Esophagus (tissue), 2 donors: ENCODE results near the gene ABR. TPM values are rescaled to one million over a fixed set of nuclear protein-coding genes. Genes with fewer than 3 reads are reported as not detected.
"Not testable (repeated sequence)": the region's sequence is repeated elsewhere in the genome, so short reads cannot be mapped to it uniquely, and the experiment has no call there.

ENCODE experiments used
- H3K27ac ChIP-seq, 2 donors: one replicate each; pipeline ENCODE4 v1.5.1; 2013; ENCODE audit warnings: low read depth in 2 of 2, mild to moderate bottlenecking in 2 of 2, inconsistent platforms in 1 of 2, low read length in 1 of 2, moderate library complexity in 1 of 2
- H3K27me3 ChIP-seq, 2 donors: one replicate each; pipeline ENCODE4 v1.6.1; 2013; ENCODE audit warnings: low read length in 2 of 2, control low read depth in 1 of 2, mild to moderate bottlenecking in 1 of 2; ENCODE audit not compliant: insufficient read depth in 2 of 2, control insufficient read depth in 1 of 2
- H3K36me3 ChIP-seq, 2 donors: one replicate each; pipeline ENCODE4 v1.6.1; 2013; ENCODE audit warnings: low read length in 1 of 2; ENCODE audit not compliant: control insufficient read depth in 2 of 2, insufficient read depth in 2 of 2
- H3K4me1 ChIP-seq, 2 donors: one replicate each; pipeline ENCODE4 v1.6.1; 2013; ENCODE audit warnings: low read length in 1 of 2; ENCODE audit not compliant: control insufficient read depth in 2 of 2, insufficient read depth in 2 of 2
- H3K4me3 ChIP-seq, 2 donors: one replicate each; pipeline ENCODE4 v1.5.1; 2013; ENCODE audit warnings: low read length in 2 of 2, mild to moderate bottlenecking in 2 of 2, low read depth in 1 of 2, moderate library complexity in 1 of 2
- H3K9me3 ChIP-seq, 2 donors: one replicate each; pipeline ENCODE4 v1.6.1; 2013; ENCODE audit warnings: mild to moderate bottlenecking in 2 of 2, low read depth in 1 of 2, low read length in 1 of 2, moderate library complexity in 1 of 2; ENCODE audit not compliant: control insufficient read depth in 2 of 2, insufficient read depth in 1 of 2
- WGBS, 2 donors: extraction: QIAGEN DNeasy Blood & Tissue Kit; methylation state at CpG; one replicate each; pipeline ENCODE4 v1.1.7; 2013; 5-methylcytosine and 5-hydroxymethylcytosine counted together
- polyA plus RNA-seq, 2 donors: library from polyadenylated mRNA; stranded (reverse); fragments of 200-250 nt; gene quantifications; one replicate each; pipeline ENCODE4 v1.2.3, GENCODE V29; 2013
- donor health status: healthy with polysubstance abuse.
- donor health status: Bipolar disorder and iron deficiency.

Gene ABR
- polyA plus RNA-seq, 2 donors, result 48.6 to 57.7 TPM

DNA sequence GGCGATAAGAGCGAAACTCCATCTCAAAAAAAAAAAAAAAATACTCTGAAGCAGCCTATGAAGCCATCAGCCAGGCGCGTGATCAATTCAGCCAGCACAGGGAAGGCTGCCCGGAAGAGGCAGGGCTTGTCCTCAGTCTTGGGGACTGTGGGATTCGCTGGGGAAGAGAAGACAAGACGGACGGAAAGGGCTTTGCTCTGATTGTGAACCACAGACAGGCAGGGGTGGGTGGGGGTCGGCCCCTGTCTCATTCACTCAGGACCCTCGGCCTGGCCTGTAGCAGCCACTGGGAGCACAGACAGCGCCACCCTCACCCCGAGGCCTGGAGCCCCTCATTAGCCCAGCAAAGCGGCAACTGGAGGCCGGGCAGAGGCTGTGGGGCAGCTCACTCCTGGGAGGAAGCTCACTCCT lies 37.2 kb downstream of the ABR start:
- Histone ChIP-seq H3K36me3 (peaks cover 0 to 3% of the 10 kb centered on the region in 2 donors), H3K27ac (no peak overlapping the region), H3K27me3 (no peaks in the 10 kb centered on the region), H3K4me3 (no peak overlapping the region), H3K9me3 (no peaks in the 10 kb centered on the region), H3K4me1 (peaks cover 0 to 2% of the 10 kb centered on the region in 2 donors)
- WGBS, 2 donors, result 90 to 92% methylated on average over 12 to 14 of the region's 14 CpGs

GRCh38 chr17:1137465-1137894 lies 42.3 kb downstream of the ABR start:
- H3K27me3 ChIP-seq, result no peaks in the 10 kb centered on the region
- H3K27ac ChIP-seq, result no peak overlapping the region
- no peaks in the 10 kb centered on the region for H3K4me1 ChIP-seq
- H3K9me3 ChIP-seq, result no peaks in the 10 kb centered on the region
- H3K4me3 ChIP-seq, result no peak overlapping the region
- H3K36me3 ChIP-seq, result no peaks in the 10 kb centered on the region
- WGBS, 2 donors, result 89 to 92% methylated on average over 18 of the region's 18 CpGs

DNA sequence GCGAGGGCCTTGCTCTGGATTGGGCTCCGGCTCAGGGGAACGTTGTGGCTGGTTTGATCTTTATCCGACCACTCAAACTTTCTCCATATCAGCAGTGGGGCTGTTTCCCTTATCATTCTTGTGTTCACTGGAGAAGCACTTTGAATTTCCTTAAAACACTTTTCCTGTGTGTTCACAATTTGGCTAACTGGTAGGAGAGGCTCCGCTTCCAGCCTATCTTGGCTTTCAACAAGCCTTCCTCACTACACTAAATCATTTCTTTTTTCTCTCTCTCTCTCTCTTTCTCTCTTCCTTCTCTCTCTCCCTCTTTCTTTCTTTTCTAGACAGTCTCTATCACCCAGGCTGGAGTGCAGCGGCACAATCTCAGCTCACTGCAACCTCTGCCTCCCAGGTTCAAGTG lies 43.0 kb downstream of the ABR start:
- Histone ChIP-seq H3K27me3 (no peaks in the 10 kb centered on the region), H3K9me3 (no peaks in the 10 kb centered on the region), H3K4me3 (no peak overlapping the region), H3K36me3 (no peaks in the 10 kb centered on the region), H3K27ac (no peak overlapping the region), H3K4me1 (no peaks in the 10 kb centered on the region)
- 83 to 92% methylated on average over 6 of the region's 6 CpGs for WGBS, 2 donors

- H3K27me3 ChIP-seq, result no peaks in the 10 kb centered on the region
- no peaks in the 10 kb centered on the region for H3K9me3 ChIP-seq
- H3K27ac ChIP-seq, result peak overlapping the region in 1 of 2 donors; percentile 49
- H3K4me1 ChIP-seq, result no peaks in the 10 kb centered on the region
- H3K36me3 ChIP-seq, result no peaks in the 10 kb centered on the region
- no peak overlapping the region for H3K4me3 ChIP-seq
- WGBS, 2 donors, result 64 to 69% methylated on average over 29 of the region's 29 CpGs
Observed at GRCh38 chr17:1134634-1135324, 45.0 kb downstream of the ABR start.

- Histone ChIP-seq H3K4me1 (no peaks in the 10 kb centered on the region), H3K4me3 (no peak overlapping the region), H3K27ac (no peak overlapping the region), H3K27me3 (no peaks in the 10 kb centered on the region), H3K9me3 (peaks cover 0 to 3% of the 10 kb centered on the region in 2 donors), H3K36me3 (no peaks in the 10 kb centered on the region)
- 81 to 91% methylated on average over 10 to 11 of the region's 11 CpGs for WGBS, 2 donors
Observed at GRCh38 chr17:1130191-1130590, 49.6 kb downstream of the ABR start.

GRCh38 chr17:1128463-1128862 lies 51.3 kb downstream of the ABR start:
- not testable (repeated sequence) for H3K27me3 ChIP-seq, H3K36me3 ChIP-seq, H3K4me1 ChIP-seq, H3K27ac ChIP-seq, H3K4me3 ChIP-seq, H3K9me3 ChIP-seq
- 91 to 93% methylated on average over 4 to 6 of the region's 6 CpGs for WGBS, 2 donors

DNA sequence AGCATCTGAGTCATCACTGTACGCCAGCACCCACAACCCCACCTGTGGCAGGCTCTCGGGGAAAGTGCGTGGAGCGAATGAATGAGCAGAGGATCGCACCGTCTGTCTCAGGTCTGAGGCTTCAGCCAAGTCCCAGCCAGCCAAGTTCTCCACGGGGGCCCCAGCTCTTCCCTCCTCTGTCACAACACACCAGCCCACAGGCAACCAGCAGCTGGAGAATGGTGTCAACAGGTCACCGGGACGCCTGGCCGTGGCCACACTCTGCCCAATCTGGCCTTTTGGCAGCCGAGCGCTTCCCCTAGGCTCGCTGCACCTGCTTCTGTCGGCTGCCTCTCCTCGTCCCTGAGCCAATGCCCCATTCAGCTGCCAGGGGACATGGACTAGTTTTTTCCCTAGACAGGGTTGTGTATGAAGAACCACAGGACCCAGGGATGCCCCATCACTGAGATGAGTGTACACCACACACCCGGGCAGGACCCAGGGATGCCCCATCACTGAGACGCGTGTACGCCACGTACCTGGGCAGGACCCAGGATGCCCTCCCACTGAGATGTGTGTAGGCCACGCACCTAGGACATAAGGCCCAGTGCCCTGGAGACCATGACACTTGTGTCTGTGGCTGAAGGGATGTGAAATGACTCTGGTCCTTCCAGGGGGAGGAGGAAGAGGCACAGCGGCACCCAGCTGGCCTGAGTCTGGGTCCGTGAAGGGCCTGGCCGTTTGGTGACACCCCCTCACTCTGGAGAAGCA lies 52.8 kb downstream of the ABR start:
- no peaks in the 10 kb centered on the region for H3K27me3 ChIP-seq
- no peak overlapping the region for H3K27ac ChIP-seq
- peaks cover 0 to 3% of the 10 kb centered on the region in 2 donors for H3K9me3 ChIP-seq
- H3K36me3 ChIP-seq, result no peaks in the 10 kb centered on the region
- peaks cover 2 to 5% of the 10 kb centered on the region in 2 donors for H3K4me1 ChIP-seq
- WGBS, 2 donors, result 71 to 76% methylated on average over 21 to 24 of the region's 24 CpGs
- no peak overlapping the region for H3K4me3 ChIP-seq

GRCh38 chr17:1126250-1126797 lies 53.5 kb downstream of the ABR start:
- Histone ChIP-seq H3K4me1 (peaks cover 2 to 5% of the 10 kb centered on the region in 2 donors), H3K27me3 (no peaks in the 10 kb centered on the region), H3K36me3 (no peaks in the 10 kb centered on the region), H3K9me3 (peaks cover 0 to 3% of the 10 kb centered on the region in 2 donors), H3K4me3 (no peak overlapping the region), H3K27ac (no peak overlapping the region)
- 79 to 84% methylated on average over 26 of the region's 26 CpGs for WGBS, 2 donors

GRCh38 chr17:1125788-1126145 lies 54.0 kb downstream of the ABR start:
- H3K4me3 ChIP-seq, result no peak overlapping the region
- H3K4me1 ChIP-seq, result peaks cover 2 to 5% of the 10 kb centered on the region in 2 donors
- peaks cover 0 to 3% of the 10 kb centered on the region in 2 donors for H3K9me3 ChIP-seq
- no peak overlapping the region for H3K27ac ChIP-seq
- H3K27me3 ChIP-seq, result no peaks in the 10 kb centered on the region
- 86 to 87% methylated on average over 11 of the region's 11 CpGs for WGBS, 2 donors
- H3K36me3 ChIP-seq, result no peaks in the 10 kb centered on the region
